GM18520 (cell line): ENCODE data around the gene TMEM80.
"Not testable (repeated sequence)": the region's sequence is repeated elsewhere in the genome, so short reads cannot be mapped to it uniquely, and the experiment has no call there.

Experiments
- ATAC-seq: cut with Tn5 transposase; IDR thresholded peaks from one replicate; pipeline ENCODE4 v1.9.1; 2021; ENCODE audit not compliant: unreplicated experiment

Gene TMEM80

DNA sequence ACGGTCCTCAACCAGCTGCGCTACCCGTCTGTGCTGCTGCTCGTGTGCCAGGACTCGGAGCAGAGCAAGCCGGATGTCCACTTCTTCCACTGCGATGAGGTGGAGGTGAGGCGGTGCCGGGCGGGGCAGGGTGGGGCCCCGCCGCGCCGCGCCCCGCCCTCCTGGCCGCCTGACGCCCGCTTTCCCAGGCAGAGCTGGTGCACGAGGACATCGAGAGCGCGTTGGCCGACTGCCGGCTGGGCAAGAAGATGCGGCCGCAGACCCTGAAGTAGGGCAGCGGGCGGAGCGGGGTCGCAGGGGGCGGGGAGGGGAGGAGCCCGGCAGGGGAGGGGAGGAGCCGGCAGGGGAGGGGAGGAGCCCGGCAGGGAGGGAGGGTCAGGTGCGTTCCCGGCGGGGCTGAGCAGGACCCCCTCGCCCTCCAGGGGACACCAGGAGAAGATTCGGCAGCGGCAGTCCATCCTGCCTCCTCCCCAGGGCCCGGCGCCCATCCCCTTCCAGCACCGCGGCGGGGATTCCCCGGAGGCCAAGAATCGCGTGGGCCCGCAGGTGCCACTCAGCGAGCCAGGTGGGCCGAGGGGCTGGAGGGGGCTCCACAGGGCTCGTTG lies 25.1 kb downstream of the TMEM80 start:
- no peak for ATAC-seq

DNA sequence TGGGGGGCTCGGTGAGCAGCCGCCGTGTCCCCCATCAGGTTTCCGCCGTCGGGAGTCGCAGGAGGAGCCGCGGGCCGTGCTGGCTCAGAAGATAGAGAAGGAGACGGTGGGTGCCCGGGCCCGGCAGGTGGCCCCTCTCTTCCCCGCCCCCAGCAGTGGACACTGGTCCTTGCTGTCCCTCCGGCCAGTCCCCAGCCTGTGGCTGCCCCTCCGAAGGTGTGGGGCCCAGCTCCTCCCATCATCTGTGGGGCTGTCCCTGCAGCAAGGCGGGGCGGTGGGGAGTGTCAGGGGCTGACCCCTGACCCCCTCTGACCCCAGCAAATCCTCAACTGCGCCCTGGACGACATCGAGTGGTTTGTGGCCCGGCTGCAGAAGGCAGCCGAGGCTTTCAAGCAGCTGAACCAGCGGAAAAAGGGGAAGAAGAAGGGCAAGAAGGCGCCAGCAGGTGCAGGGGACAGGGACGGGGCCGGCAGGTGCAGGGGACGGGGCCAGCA lies 25.7 kb downstream of the TMEM80 start:
- ATAC-seq: no peak

DNA sequence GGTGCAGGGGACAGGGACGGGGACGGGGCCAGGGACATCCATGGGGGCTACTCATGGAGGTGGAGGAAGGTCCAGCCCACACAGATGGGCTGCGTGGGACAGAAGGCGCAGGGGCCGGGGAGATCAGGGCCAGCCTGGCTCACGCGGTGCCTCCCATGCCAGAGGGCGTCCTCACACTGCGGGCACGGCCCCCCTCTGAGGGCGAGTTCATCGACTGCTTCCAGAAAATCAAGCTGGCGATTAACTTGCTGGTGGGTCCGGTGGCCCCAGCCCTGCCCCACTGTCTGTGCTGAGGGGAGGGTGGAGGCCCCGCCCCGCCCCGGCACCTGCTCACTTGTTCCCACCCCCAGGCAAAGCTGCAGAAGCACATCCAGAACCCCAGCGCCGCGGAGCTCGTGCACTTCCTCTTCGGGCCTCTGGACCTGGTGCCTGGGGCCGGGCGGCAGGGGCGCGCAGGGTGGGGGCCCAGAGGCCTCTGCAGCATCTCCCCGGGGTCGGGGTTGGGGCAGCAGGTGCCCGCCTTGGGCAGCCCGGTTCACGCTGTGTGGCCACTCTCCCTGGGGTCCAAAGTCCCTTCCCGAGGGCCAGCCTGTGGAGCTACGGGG lies 26.2 kb downstream of the TMEM80 start:
- no peak for ATAC-seq

DNA sequence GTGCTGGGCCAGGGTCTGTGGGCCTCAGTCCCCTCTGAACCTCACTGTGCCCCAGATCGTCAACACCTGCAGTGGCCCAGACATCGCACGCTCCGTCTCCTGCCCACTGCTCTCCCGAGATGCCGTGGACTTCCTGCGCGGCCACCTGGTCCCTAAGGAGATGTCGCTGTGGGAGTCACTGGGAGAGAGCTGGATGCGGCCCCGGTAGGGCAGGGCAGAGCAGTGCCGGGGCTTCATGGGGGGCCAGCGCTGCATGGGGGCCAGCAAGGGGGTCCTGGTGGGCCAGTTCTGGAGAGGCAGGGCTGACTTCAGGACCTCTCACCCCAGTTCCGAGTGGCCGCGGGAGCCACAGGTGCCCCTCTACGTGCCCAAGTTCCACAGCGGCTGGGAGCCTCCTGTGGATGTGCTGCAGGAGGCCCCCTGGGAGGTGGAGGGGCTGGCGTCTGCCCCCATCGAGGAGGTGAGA lies 26.8 kb downstream of the TMEM80 start:
- no peak for ATAC-seq

DNA sequence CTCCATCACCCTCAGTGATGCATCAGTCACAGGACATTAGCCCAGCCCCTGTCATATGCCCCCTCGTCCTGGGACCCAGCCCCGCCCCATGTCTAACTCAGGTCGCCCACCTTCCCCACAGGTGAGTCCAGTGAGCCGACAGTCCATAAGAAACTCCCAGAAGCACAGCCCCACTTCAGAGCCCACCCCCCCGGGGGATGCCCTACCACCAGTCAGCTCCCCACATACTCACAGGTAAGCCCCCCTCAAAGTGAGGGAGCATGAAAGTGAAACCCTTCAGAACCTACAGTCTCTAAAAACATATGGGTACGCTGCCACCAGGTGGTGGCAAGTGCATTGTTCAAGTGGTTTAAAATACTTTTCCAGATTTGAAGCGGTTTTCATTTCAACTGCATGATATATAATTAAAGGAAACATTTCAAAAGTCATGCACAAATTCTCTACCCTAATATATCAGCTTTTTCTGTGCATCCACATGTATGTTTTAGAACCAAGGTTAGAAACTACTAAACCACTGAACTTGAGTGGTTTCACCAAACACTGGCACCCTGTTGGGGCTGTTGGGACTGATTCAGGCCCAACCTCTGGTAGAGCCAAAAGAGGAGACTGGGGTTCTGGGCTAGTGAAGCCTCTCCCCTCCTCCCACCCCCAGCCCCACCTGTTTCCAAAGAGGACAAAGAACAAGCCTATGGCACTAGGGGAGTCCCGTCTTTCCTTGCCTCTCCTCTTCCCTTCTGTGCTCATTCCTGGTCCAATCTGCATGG lies 27.7 kb downstream of the TMEM80 start:
- no peak for ATAC-seq

DNA sequence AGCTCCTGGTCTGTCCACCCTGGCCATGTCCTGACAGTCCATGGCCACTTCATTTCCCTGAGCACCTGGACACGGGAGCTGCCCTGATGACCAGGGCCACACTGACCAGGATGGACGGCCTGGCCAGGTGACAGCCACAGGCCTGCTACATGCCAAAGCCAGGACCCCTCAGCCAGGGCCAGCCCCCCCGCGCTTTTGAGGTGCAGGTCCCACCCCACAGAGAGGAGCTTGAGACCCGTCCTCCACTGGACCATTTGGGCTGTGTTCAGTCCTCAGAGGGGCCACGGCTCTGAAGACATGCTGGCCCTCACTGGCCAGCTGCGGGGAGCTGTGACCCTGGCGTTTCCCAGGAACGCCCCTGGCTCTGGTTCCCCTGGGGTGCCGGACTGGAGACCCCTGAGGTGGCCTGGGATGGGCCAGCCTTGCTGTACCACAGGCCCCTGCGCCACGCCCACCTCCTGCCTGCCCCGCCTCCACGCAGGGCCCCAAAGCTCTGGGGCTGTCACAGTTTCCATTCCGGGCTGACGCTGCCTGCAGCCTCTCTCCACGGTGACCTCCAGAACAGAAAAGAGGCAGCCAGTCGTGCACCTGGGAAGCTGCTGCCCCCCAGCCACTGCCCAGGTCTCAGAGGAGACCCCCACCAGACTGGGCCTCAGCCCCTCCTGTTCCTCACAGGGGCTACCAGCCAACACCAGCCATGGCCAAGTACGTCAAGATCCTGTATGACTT lies 28.6 kb downstream of the TMEM80 start:
- ATAC-seq: no peak

DNA sequence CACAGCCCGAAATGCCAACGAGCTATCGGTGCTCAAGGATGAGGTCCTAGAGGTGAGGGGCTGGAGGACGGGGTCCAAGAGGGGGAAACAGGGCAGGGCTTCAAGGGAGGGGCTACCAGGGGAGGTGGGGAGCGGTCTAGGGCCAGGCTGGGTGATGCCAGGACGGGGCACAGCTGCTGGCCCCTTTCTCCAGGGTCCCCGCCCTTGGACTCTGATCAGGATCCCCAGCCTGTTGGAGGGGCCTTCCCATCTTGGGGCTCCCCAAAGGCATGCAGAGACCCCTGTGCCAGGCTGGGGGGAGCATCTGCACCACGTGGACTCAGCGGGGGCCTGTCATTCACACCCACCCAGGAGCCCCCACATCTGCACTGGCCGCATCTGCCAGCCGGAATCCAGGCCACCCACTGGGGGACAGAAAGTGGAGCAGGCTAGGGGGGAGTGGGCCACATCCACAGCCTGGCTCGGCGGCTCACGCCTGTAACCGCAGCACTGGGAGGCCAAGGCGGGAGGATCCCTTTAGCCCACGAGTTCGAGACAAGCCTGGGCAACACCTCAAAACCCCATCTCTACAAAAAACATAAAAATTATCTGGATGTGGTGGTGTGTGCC lies 29.3 kb downstream of the TMEM80 start:
- no peak for ATAC-seq

DNA sequence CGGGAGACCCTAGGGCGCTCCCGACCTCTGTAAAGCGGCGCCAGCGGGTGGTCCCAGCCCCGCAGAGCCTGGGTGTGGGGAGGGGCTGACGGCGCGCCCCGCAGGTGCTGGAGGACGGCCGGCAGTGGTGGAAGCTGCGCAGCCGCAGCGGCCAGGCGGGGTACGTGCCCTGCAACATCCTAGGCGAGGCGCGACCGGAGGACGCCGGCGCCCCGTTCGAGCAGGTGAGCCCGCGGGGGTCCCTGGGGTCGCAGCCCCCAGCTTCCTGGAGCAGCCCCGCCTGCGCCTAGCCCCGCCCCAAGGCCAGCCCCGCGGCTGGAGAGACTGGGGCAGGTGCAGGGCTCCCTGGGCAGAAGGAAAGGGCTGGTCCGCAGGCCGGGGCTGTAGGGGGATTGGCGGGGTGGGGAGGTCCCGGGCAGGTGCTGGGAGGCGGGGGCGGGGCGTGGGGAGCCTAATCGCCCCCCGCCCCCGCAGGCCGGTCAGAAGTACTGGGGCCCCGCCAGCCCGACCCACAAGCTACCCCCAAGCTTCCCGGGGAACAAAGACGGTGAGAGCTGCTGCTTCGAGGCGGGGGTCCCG lies 30.1 kb downstream of the TMEM80 start:
- no peak for ATAC-seq

DNA sequence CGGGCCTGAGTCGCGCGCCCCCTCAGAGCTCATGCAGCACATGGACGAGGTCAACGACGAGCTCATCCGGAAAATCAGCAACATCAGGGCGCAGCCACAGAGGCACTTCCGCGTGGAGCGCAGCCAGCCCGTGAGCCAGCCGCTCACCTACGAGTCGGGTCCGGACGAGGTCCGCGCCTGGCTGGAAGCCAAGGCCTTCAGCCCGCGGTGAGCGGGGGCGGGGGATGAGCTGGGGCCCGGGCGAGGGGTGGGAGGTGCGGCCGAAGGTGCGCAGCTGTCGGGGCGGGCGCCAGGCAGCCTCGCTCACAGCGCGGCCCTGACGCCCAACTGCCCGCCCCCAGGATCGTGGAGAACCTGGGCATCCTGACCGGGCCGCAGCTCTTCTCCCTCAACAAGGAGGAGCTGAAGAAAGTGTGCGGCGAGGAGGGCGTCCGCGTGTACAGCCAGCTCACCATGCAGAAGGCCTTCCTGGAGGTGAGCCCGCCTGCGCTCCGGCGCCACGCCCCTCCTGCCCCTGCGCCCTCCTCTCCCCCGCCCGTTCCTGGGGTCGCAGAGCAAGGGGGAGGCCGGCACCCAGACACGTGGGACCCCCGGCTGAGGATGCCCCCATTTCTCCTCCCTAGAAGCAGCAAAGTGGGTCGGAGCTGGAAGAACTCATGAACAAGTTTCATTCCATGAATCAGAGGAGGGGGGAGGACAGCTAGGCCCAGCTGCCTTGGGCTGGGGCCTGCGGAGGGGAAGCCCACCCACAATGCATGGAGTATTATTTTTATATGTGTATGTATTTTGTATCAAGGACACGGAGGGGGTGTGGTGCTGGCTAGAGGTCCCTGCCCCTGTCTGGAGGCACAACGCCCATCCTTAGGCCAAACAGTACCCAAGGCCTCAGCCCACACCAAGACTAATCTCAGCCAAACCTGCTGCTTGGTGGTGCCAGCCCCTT lies 30.9 kb downstream of the TMEM80 start:
- ATAC-seq: no peak

DNA sequence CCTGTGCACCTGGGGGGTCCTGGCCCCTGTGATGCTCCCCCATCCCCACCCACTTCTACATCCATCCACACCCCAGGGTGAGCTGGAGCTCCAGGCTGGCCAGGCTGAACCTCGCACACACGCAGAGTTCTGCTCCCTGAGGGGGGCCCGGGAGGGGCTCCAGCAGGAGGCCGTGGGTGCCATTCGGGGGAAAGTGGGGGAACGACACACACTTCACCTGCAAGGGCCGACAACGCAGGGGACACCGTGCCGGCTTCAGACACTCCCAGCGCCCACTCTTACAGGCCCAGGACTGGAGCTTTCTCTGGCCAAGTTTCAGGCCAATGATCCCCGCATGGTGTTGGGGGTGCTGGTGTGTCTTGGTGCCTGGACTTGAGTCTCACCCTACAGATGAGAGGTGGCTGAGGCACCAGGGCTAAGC lies 31.7 kb downstream of the TMEM80 start:
- no peak for ATAC-seq

DNA sequence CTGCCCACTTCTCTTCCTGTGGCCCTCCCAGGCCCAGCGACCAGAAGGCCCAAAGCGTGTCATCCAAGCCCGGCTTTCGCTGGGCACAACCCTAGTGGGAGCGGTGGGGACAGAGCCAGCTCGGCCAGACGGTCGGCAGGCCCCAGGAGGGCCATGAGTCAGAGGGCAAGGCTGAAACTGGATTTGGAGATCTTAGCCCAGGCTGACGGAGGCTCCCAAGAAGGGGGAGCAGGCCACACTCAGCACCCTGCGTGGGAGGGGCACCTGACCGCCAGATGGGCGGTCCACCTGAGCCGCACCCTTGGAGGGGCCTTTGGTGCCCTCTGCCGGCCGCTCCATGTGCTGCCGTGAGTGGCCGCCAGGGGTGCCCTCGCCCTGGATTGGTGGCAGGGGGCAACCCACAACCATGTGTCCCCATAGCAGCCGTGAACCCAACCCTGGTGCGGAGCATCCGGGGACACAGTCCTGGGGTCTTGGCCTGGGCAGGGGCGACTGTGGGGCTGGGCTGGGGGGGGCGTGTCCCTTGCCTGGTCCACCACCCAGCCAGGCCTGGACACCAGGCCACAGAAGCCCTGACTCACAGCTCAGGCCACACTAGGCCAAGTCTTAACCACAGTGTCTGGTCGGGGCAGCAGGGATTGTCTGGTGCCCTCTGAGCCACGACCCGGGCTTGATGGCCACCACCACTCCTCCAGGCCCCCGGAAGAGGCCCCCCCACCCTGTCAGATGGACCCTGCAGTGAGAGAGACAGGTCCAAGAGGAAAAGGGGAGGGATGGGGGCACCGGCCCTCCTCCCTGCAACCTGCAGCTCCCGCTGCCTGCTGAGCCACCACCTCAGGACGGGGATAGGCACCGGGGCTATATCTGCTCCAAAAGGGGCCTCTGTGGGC lies 32.5 kb downstream of the TMEM80 start:
- no peak for ATAC-seq

DNA sequence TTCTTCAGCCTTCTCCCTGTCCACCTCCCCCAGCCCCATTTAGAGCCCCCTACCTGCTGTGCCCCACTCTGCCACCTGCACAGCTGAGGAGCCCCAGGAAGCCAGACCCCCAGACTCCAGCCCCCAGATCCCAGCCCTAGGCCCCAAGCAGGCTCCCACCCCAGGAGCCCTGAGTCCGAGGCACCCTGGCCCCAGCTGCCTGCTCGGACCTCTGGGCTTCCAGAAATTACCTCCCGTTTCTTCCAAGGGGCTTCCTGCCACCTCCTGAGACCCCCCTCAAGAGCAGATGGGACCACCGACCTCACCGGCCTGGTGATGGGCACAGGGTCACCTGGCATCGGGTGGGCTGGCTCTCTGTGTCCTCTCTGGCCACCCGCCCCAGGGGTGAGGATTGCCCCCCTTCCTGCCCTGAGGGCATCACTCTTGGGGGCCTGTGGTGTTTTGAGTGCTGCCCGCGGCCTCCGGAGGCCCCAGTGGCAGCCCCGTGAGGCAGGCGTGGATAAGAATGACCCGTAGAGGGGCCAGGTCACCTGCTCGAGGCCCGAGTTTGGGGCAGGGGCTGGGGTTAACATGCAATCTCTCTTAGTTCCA lies 33.4 kb downstream of the TMEM80 start:
- ATAC-seq: no peak

DNA sequence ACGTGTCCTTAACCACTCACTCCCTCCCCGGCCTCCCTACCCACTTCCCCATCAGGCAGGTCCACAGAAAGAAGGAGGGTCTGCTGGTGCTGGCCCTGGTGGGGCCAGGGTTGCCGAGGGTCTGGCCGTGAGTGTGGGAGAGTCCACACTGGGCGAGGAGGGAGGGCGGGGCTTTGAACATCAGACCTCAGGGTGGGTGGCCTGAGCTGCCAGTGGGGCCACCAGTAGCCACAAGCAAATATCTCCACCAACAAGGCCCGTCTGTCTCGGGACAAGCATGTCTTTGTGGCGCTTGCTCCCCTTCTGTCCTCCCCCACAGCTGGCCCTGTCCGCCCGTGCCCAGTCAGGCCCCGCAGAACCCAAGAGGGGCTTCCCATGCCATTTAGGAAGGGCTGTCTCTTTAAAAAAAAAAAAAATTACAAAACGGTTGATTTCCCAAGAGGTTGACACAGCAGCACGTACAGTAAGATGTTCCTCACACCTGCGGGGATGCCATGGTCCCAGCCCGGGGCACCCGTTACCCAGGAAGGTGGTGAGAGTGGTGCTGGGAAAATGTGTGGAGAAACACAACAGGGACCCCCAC lies 34.0 kb downstream of the TMEM80 start:
- no peak for ATAC-seq

DNA sequence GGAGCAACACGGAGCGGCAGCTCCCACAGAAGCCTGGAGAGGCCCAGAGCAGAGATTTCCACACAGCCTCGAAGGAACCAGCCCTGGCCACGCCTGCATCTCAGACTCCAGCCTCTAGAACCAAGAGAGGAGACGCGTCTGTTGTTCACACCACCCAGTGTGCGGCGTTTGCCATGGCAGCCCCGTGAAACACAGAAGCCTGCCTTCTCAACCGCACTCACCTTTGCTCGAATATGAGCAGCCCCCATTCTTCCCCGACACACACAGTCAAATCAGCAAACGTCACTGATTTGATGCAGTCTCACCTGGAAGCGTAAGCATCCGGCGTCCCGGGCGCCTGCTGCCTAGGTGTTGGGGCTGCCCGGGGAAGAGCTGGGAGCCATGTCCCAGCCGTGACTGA lies 37.5 kb downstream of the TMEM80 start:
- ATAC-seq: no peak

DNA sequence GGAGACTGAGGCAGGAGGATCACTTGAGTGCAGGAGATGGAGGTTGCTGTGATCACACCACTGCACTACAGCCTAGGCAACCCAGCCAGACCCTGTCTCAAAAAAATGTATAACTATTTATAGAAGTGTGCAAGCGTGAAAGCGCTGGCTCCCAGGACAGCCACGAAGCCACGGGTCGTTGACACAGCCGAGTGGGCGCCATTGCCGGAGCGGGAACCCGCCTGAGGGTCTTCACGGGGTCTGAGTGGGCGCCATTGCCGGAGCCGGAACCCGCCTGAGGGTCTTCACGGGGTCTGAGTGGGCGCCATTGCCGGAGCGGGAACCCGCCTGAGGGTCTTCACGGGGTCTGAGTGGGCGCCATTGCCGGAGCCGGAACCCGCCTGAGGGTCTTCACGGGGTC lies 38.9 kb downstream of the TMEM80 start:
- not testable (repeated sequence) for ATAC-seq

DNA sequence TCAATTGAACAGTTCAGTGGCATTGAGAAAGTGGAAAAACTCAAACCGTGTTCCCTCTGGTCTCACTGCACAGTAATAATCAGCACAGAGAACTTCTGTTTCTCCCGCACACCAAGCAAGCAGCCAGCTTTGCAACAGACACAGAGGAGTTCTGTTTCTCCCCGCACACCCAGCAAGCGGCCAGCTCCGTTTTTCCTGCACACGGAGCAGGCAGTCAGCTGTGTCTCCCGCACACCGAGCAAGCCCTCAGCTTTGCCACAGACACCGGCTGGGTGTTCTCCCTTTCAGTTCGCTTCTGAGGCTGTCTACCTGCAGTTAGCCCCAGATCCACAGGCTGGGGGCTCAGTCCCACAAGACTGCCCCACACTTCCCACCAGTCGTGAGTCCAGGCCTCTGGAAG lies 41.8 kb downstream of the TMEM80 start:
- no peak for ATAC-seq

DNA sequence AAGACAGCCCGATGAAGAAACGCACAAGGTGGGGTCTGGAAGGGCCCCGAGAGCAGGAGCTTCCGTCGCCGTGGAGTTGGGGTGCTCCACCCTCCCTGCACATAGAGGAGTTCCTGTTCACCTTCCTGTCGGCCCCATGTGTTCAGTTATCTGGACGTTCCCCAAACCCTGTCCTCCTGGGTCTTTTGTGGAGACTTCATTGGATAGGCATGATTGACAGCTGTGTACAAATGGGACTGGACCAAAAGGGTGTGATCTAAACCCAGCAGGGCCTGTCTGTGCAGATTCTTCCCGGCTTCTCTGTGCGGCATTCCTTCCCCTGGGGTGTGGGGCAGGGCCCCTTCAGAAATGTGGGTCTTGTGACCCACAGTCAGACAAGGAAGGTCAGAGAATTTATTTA lies 42.3 kb downstream of the TMEM80 start:
- ATAC-seq: not testable (repeated sequence)

DNA sequence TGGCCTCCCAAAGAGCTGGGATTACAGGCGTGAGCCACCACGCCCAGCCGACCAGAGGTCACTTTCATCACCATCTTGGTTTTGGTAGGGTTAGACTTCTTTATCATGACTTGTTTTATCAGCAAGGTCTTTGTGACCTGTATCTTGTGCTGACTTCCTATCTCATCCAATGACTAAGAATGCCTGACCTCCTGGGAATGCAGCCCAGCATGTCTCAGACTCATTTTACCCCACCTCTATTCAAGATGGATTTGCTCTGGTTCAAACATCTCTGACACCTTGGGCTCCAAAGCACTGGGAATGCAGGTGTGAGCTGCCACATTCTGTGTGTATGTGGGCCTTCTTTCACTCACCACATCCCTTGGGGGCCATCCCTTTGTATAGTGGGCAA lies 46.5 kb downstream of the TMEM80 start:
- ATAC-seq: no peak
